HT1080 (cell line): ENCODE measurements around the gene MSI2. TPM values are rescaled to one million over a fixed set of nuclear protein-coding genes. Genes with fewer than 3 reads are reported as not detected.

Experiments used
- DNase-seq: peaks from one replicate; pipeline ENCODE4 v3.0.0-alpha.2; 2015; ENCODE audit warnings: low read depth
- total RNA-seq: library from RNA; depleted of rRNA; stranded (reverse); fragments of >200 nt; shearing (Covaris generic); gene quantifications from 2 replicates; pipeline ENCODE4 v1.2.3, GENCODE V29; 2014

The MSI2 gene
- total RNA-seq, 1 experiment from 2014 or later = 33.0 TPM

GRCh38 chr17:57626520-57627210 is 370.3 kb downstream of the MSI2 start:
- no peak for DNase-seq

DNA sequence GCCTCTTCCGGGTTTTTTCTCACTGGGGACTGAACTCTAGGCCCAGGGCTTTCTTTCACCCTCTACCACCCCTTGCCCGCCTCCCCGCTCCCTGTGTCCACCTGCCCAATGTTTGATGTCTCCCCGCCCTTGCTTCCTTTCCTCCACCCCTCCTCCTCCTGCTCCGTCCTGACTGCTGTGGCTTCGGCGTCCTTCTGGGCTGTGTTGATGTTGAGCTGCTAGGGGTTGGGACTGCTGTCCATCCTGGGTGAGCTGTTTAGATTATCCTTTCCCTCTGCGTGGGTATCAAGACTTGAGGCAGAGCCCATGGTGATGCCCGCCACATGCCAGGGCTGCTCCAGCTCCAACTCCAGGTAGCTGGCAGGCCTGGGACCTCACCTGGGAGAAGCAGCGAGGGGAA is 371.3 kb downstream of the MSI2 start:
- no peak for DNase-seq

DNA sequence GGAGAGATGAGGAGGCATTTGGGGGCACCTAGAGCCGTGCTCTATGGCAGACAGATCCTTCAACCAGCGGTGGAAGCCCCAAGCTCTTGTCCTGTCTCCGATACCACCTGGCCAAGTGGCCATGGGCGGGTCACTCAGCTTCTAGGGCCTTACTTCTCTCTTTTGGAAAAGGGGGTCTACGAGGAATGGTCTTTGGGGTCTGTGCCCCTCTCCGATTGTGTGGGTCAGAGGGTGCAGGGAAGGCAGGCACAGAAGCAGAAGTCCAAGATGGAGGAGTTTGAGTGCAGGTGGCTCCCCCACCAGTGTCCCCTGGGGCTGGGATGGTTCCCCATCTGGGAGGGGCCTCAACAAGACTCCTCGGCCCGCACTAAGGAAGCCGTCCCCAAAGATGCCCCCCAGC is 372.1 kb downstream of the MSI2 start:
- DNase-seq = no peak

GRCh38 chr17:57629470-57629869 is 373.1 kb downstream of the MSI2 start:
- no peak for DNase-seq

GRCh38 chr17:57629886-57630285 is 373.6 kb downstream of the MSI2 start:
- DNase-seq = no peak

DNA sequence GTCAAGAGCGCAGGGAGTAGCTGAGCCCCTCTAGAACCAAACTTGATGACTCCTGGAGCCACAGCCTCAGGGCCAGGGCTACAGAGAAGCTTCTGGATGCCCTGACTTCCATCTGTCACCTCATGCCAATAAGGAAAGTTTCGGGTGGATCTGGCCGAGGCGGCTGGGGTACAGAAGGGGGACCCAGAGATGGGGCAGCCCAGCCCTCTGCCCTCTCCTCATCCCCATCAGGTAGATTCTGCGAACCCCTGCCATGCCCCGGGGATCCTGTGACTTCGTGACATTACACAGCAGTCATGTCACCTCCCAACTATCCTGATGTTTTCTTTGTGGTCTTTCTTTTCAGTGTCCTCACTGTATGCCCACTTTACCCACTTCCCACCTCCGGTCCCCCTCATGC is 374.4 kb downstream of the MSI2 start:
- no peak for DNase-seq

DNA sequence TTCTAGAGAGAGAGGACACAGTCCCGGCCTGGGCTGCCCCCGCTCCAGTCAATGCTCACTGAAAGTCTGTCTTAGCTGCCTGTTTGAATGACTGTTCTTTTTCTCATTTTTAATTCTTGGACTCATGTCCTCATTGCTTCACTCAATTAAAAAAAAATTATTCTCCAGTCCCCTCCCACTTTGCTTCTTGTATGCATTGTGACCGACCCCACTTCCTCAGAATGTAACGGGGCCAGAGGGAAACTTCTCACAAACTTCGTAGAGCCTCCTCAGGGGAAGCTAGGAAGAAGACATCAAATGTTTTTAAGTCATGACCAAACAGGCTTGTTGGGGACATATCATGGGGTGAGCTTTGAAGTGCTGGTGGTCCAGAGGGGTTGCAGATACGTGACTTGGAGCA is 375.5 kb downstream of the MSI2 start:
- DNase-seq = no peak

- DNase-seq = no peak
These were observed 376.0 kb downstream of the MSI2 start for GRCh38 chr17:57632294-57632693.

- no peak for DNase-seq
These were observed 376.9 kb downstream of the MSI2 start for GRCh38 chr17:57633236-57633635.

DNA sequence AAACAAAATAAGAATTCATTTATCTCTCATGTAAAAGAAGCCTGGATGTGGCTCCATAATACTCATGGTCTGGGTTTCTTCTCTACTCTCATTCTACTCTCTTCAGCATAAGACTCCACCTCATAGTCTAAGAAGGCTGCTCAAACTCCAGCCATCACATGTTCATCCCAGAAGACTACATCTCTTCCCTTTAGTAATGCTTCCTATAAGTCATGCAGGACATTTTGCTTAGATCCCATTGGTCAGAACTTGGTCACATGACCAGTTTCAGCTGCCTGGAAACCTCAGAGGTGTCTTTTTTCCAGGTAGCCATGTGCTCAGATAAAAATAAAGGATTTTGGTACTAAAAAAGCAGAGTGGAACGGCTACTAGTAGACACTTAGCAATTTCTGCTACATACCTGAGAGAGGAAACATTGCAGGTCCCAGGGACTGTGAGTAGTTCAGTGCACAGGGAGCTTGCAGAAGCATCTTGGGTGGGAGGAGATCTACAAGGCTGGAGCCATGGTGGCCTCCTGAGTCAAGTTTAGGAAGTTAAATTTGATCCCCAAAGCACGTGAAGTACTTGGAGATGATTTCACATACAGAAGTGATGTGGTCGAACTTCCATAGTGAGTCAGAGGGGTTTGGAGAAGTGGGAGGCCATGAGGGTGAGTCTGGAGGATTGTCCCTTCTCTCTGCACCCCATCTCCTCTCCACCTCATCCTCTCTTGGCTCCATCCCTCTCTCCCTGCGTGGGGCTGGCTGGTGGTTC is 378.6 kb downstream of the MSI2 start:
- peak; percentile 71 for DNase-seq

- no peak for DNase-seq
These were observed 380.0 kb downstream of the MSI2 start for GRCh38 chr17:57636274-57636673.

GRCh38 chr17:57636985-57637665 is 380.8 kb downstream of the MSI2 start:
- DNase-seq = peak; percentile 64

GRCh38 chr17:57637666-57638010 is 381.3 kb downstream of the MSI2 start:
- no peak for DNase-seq

- DNase-seq = no peak
These were observed 382.0 kb downstream of the MSI2 start for GRCh38 chr17:57638284-57638683.

DNA sequence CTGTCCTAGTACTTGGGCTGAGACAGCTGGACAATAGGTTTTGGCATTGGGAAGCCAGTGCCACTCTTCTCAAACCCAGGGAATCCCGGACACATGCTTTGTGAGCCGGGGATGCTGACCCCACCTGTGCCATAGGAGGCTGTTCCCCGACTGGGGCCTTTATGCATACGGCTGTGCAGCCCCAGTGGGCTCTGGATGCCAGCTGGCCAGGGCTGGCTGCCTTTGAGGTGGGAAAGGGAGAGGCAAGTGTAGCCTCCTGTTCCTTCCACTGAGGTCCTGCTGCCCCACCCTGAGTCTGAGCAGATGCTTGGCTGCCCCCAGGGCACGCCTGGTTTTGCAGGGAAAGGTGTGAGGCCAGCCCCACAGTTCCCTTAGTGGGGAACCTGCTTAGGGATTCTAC is 383.1 kb downstream of the MSI2 start:
- DNase-seq = no peak

DNA sequence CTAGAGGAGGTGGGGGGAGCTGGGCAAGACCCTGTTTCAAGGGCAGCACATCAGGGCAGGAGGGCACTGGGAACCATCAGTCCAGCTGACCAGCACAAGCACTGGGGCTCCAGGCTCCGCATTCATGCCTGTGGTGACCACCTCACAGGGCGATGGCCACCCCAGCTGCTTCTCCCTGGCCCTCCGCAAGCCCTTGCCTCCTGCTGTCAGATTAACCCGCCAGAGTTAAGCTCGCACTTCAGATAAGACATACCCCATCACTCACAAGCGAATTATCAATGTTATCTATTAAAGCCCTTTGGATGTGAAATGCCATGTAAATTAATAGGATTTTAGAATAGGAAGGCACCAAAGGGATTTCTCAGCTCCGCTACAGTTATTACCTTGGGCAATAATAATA is 383.8 kb downstream of the MSI2 start:
- DNase-seq = no peak

- no peak for DNase-seq
These were observed 385.4 kb downstream of the MSI2 start for GRCh38 chr17:57641761-57642160.

DNA sequence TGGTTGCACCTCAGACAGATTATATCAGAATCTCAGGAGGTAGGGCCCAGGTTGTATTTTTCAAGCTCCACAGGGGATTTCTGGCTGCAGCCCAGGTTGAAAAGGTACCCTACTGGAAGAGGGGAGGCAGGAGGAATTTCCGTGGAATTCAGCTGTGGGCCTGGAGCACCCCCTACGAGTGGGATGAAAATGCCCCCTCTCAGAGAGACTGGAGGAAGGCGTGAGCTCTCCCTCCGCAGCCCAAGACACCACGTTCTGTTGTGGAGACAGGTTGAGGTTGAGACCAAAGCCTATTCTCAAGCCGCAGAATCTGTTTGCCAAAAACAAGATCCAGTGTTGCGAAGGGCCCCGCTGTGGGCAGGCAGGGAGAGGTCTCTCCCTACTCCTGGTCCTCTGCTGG is 386.7 kb downstream of the MSI2 start:
- DNase-seq = no peak

- no peak for DNase-seq
These were observed 388.0 kb downstream of the MSI2 start for GRCh38 chr17:57644326-57644725.

GRCh38 chr17:57645950-57646665 is 389.8 kb downstream of the MSI2 start:
- DNase-seq = peak; percentile 17

DNA sequence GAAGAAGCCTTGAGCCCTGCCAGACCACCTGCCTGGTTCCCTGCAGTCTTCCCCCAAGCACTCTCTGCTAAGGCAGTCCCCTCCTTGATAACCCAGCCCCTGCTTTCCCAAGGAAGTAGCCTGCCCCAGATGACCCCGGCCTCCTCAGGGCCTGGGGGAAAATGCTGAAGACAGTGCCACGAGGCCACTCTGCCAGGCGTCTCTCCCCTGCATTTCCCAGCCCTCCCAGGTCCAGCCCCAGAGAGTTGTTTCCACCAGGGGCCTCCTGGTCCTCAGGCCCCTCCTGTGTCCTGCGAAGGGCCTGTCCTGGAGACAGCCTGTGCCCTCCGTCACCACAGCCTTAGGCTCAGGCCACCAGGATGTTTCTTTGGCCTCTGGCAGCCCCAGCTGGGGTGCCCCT is 392.4 kb downstream of the MSI2 start:
- DNase-seq = no peak

- DNase-seq = no peak
These were observed 392.9 kb downstream of the MSI2 start for GRCh38 chr17:57649191-57649590.
